GM19193 (cell line): ENCODE data around the gene KCNIP4.

Experiments
- POLR2A ChIP-seq: IDR thresholded peaks from 4 replicates; pipeline ENCODE4 v1.6.1; 2011; ENCODE audit not compliant: insufficient read depth, insufficient read length; ENCODE audit errors: extremely low read depth

Gene KCNIP4

DNA sequence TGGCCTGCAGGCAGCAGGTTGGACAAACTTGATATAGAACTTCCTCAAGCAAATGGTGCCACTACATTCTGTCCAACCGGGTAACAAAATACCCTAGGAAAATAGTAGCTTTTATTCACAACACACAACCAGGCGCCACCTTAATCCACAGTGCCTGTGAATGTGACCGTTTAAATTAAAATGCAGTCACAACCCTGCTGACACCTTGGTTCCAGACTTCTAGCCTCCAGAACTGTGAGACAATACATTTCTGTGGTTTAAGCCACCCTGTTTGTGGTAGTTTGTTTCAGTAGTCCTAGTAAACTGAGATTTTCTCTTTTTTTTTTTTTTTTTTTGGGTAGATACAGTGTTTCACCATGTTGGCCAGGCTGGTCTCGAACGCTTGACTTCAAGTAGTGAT is 672.5 kb downstream of the KCNIP4 start:
- no peak for TF ChIP-seq POLR2A

DNA sequence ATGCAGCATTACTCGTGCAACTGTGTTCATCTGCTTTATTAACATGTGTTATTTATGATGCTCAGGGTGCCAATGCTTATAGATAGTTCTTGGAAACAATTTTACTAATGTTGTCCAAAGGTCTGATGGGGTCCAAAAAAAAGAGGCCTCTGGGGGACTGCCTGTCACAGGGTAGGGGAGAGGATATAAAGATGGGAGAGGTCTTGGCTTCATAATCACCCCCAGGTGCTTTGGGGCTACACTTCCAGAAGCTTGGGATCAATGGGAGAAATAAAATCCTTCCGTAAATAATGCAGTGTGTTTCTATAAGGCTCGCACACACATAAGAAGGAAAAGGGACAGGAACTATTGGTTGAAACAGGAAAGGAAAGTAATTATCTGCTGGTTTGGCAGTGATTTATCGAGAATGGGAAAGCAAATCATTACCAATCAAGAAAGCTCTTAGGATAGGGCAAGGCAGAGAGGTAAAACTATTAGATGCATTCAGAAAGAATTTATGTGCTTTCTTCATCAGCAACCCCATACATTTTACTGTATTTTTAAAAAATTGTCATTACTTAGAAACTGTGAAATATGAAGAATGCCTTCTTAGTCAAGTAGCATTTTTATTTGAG is 677.0 kb downstream of the KCNIP4 start:
- TF ChIP-seq POLR2A: no peak

DNA sequence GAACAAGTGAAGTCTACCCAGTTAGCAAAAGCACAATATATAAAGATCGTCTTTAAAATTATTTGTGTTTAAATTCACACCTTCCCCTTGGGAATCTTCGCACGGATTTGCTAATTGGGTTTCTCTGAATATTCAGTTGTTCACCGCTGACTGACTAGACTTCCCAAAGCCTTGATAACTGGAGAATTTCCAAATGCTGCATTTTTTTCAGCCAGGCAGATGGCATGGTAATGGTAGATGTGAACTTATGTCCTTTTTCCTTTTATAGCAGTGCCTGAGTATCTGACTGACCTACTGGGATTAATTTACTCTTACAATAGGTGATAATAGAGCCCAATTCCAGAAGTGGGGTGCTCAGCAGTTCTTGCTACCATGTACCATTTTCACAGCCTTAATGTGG is 700.2 kb downstream of the KCNIP4 start:
- TF ChIP-seq POLR2A: no peak

DNA sequence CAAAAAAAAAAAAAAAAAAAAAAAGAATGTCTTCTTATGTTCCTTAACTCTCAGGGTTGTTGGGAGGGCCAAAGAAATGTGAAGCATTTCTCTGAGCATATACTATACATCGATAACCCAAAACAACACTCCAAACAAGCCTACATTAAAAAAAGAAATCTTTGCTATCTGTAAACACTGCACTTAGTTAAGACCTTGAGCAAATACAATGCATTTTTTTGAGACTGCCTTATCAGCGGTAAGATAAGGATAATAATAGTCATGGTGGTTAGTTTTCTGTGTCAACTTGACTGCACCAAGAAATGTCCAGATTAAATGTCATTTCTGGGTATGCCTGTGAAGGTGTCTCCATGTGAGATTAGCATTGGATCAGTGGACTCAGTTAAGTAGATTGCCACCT is 706.4 kb downstream of the KCNIP4 start:
- no peak for TF ChIP-seq POLR2A

DNA sequence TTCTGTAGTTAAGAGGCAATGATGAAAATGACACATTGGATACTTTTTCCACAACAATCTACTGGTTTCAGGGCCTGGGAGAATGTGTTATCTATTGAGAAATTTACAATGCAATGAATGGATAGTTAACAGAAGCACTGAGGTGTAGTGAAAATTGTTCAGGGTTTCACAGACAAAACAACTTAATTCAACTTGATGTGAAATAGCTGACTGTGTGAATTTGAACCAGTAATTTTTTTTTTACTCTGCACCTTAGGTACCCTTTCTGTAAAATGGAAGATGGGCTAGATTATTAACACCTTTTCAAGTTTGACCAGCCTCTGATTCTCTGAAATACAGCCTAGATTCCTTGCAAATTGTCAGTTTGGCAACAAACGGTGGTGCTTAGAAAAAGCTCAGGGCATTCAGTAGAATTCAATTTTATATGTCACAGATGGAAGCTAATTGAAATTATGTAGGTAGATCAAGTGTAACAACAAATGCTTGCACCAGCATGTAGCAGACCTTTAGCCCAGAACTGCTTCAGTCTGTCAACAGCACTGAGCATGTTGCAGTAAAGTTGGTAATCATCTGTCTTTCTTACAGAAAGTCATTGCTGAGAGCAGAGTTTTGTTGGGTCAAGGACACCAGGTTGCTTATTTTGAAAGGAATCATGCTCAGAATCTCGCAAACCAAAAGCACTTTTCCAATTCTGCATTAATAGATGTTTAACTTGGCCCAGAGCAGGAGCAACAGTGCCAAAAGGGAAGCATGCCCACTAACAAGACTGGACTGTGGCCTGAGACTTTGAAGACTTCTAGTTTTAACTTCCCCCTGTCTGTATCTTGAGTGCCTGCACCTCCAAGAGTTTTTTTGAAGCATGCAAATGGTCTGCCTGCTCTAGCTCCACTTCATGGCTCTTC is 721.7 kb downstream of the KCNIP4 start:
- TF ChIP-seq POLR2A: no peak

DNA sequence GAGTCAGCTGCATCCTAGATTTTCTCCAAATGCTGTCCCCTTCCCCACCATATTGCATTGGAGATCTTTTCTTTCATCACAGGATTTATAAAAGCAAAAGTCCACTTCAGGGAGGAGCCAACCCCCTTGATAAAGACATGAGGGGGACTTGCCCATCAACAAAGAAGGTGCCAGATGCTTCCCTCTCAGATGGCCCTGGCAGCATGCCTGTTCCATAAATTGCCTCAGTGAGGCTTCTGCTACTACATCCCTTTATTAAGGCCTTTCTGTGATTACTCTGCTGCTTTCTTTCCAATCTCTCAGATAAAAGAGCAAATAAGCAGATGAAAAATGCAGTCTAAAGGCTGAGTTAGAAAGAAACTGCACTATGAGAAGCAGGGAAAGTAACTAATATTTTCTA is 736.7 kb downstream of the KCNIP4 start:
- TF ChIP-seq POLR2A: no peak

DNA sequence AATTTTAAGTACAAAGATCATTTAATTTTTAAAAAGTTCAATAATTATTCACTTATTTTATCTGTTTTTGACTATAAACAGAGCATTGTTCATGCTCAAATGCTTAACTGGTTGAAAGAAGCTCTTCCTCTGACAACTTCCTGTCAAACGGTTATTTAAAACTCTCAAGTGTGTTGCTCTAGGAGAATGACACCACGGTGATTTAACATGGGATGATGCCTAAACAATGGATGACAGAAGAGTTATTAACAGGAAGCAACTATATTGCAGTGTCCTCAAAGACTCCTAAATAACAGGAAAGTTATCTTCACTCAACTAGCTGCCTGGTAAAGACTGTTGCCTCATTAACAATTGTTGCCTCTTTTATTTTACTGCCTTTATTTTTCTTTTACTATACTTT is 738.7 kb downstream of the KCNIP4 start:
- no peak for TF ChIP-seq POLR2A

DNA sequence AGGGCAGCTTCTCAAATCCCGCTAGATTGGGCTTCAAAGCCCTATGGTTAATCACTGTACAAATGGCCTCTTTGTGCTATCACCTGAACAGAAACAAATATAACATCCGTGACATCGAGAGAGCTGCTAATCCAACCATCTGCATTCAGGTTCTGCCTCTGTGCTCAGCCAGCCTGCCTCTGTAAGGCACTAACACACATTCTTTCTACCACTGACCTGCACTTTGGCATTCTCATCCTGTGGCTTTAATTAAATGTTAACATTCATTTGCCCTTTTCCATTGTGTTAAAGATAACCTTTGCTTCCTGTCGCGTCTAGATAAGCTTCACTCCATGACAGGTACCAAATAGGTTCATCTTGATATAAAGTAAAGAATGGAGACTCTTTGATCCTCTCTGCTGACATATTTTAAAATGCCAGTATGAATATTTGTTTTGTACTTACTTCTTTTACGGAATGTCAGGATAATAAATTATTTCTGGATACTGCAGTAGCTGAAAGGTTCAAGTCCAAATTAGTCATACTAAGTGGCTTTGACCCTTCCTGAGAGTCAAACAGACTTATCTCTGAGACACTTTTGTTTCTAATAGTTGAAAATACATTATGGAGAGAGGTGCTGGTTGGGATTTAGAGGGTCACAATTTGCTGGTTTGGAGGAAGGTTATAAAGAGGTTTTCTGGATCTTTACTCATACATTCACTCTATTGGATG is 742.6 kb downstream of the KCNIP4 start:
- no peak for TF ChIP-seq POLR2A

DNA sequence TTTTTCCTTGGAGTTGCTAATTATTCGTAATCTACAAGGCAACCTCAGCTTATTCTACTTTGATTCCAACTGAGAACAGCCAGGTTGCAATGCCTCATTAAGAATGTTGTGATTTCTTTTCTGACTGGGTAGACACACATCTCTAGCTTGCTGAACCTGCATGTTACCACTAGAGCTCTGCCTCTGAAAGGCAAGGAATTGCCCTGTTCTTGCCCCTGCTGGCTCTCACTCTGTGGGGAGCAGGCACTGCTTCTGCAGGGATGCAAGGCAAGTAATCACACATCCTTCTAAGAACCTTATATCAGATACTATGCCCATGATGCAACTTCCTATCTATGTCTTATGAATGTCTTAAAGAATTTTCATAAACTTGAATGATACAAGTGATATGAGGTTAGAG is 745.2 kb downstream of the KCNIP4 start:
- TF ChIP-seq POLR2A: no peak

DNA sequence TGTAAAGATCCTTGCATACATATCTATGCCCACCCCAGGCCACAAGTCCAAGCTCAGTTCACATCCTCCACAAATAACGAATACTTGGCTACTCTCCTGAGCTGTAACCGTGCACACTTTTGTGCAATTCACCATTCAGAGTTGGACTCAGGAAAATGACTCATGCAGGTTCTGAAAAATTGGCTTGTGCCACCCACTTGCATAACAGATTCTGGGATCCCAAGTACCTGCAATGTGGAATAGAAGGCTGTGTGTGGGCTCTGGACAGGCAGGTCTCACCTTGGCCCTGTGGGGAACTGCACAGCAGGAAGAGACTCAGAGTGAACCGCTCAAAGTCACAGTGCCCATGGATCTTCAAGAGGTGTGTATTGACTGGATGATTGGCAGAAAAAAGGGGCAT is 745.6 kb downstream of the KCNIP4 start:
- no peak for TF ChIP-seq POLR2A

DNA sequence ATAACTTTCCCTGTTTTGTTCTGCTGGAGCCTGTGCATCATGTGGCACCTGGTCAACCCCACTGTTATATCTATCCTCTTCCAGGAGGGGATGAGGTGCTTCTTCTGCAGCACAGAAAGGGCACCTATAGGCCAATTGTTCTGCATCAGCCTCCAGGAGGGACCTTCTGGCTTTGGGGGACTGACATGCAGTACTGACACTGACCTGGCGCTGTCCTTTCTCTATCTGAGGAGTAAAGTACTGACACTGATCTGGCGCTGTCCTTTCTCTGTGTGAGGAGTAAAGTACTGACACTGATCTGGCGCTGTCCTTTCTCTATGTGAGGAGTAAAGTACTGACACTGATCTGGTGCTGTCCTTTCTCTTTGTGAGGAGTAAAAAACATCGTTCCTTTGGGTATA is 749.9 kb downstream of the KCNIP4 start:
- no peak for TF ChIP-seq POLR2A

DNA sequence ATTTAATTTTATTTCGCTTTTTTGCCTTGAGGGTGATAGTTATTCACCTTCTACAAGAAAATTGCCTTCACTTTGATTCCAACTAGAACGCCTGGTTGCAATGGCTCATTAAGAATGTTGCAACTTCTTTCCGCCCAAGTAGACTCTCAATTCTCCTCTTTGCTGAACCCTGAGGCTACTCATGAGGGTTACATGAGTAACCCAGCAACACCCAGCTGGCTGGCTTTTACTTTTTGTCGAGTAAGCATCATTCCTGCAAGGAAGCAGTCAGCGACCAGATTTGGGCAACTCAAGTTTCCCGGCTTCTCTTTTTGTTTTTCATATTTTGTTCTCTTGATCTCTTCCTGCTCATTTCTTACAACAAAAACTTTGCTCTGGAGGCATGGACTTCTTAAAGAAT is 752.9 kb downstream of the KCNIP4 start:
- no peak for TF ChIP-seq POLR2A

DNA sequence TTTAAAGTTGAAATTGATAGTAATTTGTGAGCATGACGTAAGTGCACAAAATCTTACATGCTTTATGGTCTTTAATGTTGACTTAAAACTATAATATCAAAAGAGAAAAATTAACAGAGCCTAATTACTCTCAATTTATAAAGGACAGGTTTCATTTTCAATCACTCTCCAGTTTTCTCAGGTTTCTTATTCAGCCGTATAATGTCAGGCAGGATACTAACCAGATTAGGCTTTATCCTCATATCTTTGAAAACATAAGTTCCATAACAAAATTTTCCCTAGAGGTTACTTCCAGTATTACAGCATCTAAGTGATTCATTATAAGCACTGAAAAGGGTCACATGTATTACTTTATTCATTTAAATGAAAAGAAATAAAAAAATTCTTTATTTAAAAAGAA is 756.2 kb downstream of the KCNIP4 start:
- no peak for TF ChIP-seq POLR2A

DNA sequence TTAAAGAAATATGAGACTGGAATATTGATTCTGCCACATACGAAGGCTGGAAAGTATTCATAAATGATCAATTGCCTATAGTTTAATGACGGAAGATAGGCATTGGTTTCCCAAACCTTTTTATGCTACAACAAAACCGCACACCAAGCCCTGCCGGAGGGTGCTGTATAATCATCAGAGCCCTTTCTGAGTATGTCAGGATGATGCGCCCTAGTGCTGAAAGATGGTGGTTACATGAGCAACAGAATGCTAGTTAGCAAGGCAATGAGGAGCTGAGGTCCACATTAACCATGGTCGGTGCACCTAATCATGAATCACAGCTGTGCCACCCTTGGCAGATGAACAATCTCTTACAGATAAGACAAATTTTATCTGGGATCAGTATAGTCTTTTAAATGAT is 757.3 kb downstream of the KCNIP4 start:
- no peak for TF ChIP-seq POLR2A

DNA sequence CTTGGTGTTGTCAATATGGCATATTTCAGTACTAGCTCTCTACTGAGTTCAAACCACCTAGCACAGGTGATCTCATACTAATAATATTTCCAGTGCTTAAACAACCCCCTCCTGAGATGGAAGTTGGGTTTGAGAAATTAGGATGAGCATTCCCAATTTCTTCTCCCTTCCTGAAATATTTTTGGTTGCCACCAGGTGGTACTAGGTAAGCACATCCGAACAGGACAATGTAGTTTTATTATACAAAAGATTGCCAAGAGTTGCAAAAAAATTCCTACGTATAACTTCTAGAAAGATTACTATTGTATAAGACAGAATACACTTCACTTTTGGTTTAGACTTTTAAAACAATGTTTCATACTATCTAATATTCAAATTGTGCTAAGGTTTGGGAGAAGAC is 763.8 kb downstream of the KCNIP4 start:
- TF ChIP-seq POLR2A: no peak

DNA sequence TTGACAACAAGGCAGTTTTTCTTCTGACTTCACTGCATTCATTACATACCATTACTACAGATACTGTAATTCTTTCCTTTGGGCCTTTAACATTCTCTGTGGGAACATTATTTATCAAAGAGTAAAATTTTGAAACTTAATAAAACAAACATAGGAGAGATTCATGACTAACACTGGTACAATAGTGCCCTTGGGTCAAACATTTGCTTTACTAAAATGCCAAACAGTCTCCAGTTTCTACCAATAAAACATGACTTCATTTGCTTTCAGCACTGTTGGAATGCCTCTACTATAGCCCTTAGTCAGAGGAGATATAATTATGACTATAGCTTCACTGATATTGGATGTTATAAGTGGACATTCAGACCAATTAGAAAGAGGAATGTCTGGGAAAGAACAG is 766.9 kb downstream of the KCNIP4 start:
- TF ChIP-seq POLR2A: no peak
